ENCODE measurements around the gene KCNIP1.

The KCNIP1 gene

DNA sequence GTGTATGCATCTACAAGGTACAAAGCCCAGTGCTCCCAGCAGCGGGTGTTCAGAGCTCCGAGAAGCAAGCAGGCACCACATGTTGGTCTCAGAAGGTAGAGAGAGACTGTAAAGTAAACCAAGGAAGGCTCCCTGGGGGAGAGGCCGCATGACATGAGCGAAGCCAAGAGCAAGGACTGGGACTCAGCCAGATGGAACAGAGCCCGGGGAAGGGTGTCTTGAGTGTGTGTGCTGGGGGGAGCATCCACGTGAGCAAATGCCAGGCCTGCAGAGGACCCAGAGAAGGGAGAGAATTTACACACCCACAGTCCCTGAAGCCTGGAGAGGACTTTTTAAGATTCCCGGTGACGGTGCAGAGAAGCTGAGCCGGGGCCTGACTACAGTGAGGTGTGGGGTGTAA is 15.2 kb upstream of the KCNIP1 start:
- TF ChIP-seq, protein P1, sequence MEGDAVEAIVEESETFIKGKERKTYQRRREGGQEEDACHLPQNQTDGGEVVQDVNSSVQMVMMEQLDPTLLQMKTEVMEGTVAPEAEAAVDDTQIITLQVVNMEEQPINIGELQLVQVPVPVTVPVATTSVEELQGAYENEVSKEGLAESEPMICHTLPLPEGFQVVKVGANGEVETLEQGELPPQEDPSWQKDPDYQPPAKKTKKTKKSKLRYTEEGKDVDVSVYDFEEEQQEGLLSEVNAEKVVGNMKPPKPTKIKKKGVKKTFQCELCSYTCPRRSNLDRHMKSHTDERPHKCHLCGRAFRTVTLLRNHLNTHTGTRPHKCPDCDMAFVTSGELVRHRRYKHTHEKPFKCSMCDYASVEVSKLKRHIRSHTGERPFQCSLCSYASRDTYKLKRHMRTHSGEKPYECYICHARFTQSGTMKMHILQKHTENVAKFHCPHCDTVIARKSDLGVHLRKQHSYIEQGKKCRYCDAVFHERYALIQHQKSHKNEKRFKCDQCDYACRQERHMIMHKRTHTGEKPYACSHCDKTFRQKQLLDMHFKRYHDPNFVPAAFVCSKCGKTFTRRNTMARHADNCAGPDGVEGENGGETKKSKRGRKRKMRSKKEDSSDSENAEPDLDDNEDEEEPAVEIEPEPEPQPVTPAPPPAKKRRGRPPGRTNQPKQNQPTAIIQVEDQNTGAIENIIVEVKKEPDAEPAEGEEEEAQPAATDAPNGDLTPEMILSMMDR (IDR thresholded peaks at IDR 0.05; ENCODE audit: insufficient read depth, low read depth, low read length, missing control alignments), result no peak
- H3K4me3 ChIP-seq (ENCODE audit: low read depth, low read length), result no peak overlapping the region
- DNase-seq (ENCODE audit: low read depth), result no peak

DNA sequence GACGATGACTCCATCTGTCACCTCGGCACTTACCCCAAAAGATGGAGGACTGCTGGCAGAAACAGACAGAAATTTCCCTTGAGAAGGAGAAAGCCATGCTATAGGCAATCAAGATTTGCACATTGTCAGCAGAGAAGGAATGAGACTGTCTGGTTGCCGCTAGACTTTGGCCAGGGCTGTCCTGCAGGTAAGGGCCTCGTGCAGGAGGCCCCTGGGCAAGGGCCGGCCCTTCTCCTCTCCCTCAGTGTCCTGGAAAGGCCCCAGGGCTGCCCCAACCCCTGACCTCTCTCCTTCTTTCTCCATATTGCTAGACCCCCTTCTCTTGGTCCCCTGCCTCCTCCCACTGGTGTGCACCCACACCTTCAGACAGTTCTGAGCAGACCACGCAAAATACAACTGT is 14.6 kb upstream of the KCNIP1 start:
- no peak overlapping the region for H3K4me3 ChIP-seq (ENCODE audit: low read depth, low read length)
- DNase-seq (ENCODE audit: low read depth), result no peak
- TF ChIP-seq, protein P1 (IDR thresholded peaks at IDR 0.05; ENCODE audit: insufficient read depth, low read depth, low read length, missing control alignments), result no peak

DNA sequence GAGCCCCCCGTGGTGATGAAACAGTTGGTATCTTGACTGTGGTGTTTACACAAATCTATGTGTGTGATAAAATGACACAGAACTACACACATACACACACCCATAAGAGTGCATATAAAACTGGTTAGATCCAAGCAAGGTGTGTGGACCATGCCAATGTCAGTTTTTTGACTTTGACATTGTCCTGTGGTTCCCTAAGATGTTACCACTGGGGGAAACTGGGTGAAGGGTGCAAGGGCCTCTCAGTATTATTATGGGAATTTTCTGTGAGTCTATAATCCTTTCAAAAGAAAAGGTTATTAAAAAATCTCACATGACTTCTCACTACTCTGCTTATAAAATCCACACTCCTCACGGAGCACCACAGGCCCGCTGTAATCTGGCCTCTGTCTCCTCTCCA is 13.4 kb upstream of the KCNIP1 start:
- DNase-seq (ENCODE audit: low read depth), result no peak
- no peak overlapping the region for H3K4me3 ChIP-seq (ENCODE audit: low read depth, low read length)
- TF ChIP-seq, protein P1 (IDR thresholded peaks at IDR 0.05; ENCODE audit: insufficient read depth, low read depth, low read length, missing control alignments), result no peak

DNA sequence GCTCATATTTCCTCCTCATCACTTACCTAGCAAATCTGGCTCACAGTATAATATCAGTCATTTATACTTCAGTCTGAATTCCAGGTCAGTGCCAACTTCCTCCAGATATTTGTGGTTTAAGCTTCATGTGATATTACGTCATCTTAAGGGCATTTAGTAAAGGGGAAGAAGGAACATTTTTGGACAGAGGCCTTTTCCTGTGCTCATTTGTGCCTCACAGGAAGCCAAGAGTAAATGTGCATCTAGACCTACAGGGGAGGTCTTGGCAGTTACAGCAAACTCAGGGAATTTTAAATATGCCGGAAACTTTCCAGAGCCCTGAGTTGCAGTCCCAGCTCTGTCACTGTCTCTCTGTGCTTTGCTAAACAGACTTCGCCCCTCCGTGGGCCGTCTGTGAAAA is 12.3 kb upstream of the KCNIP1 start:
- TF ChIP-seq, protein P1 (IDR thresholded peaks at IDR 0.05; ENCODE audit: insufficient read depth, low read depth, low read length, missing control alignments), result no peak
- DNase-seq (ENCODE audit: low read depth), result no peak
- no peak overlapping the region for H3K4me3 ChIP-seq (ENCODE audit: low read depth, low read length)

DNA sequence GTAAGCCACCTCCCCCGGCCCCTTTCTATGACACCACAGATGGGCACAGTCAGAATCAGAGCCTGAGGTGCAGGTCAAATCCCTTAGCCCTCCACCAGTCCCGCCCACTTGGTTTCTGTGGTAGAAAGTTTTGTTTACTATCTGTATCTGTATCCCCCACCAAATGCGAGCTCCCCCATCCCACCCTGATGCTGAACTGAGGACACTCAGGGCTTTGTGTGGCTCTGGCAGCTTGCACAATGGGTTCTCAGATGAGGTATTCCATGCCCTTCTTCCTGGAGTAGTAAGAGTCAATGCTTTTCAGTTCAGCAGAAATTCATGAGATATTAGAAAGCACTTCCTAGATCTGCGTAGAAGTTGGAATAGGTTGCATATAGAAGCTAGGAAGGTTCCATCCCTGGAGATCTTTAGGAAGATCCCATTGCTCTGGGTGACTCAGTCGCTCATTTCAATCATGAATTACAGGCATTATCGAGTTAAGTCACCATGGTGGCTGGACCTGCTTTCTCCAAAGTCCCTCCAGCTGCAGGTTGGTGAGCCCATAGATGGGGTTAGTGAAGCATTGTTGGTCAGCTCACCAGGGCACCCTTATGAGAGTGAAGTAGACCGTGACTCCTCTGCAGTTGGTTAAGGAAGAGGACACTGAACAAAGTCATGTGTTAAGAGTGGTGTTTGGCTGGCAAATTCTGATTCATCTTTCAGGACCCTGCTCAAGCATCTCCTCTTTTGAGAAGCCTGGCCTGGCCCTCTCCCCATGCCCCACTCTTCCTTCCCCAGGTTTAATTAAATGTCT is 10.6 kb upstream of the KCNIP1 start:
- H3K4me3 ChIP-seq (ENCODE audit: low read depth, low read length), result no peak overlapping the region
- no peak for DNase-seq (ENCODE audit: low read depth)
- TF ChIP-seq, protein P1 (IDR thresholded peaks at IDR 0.05; ENCODE audit: insufficient read depth, low read depth, low read length, missing control alignments), result no peak

DNA sequence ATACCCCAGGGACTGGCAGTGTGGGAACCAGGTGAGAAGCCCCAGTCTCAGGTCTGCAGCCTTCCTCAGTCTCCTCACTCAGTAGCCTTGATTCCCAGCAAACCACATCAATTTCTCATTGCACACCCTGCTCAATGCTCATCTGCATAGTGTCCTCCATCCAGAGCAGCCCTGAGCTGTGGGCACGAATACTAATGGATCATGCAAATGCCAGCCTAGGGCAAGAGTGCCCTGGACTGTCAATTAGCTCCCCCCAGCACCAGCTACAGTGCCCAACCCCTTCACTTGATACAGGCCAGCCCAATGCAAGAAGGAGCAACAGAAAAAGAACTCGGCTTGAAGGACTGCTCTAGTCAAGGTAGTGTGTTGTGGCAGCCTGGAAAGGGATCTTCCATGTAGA is 9.8 kb upstream of the KCNIP1 start:
- H3K4me3 ChIP-seq (ENCODE audit: low read depth, low read length), result no peak overlapping the region
- TF ChIP-seq, protein P1 (IDR thresholded peaks at IDR 0.05; ENCODE audit: insufficient read depth, low read depth, low read length, missing control alignments), result no peak
- no peak for DNase-seq (ENCODE audit: low read depth)

All from GM12865 (cell line).